Fibroblast of skin of back (primary cell): Measurements from ENCODE around the gene AKT1S1.
A peak's percentile ranks its signal among the peaks of the same experiment; 100 is the strongest.
"Not testable (repeated sequence)": the region's sequence is repeated elsewhere in the genome, so short reads cannot be mapped to it uniquely, and the experiment has no call there.

Source experiments
- DNase-seq: peaks from one replicate; pipeline ENCODE4 v3.0.0-alpha.2; 2013

Gene AKT1S1

DNA sequence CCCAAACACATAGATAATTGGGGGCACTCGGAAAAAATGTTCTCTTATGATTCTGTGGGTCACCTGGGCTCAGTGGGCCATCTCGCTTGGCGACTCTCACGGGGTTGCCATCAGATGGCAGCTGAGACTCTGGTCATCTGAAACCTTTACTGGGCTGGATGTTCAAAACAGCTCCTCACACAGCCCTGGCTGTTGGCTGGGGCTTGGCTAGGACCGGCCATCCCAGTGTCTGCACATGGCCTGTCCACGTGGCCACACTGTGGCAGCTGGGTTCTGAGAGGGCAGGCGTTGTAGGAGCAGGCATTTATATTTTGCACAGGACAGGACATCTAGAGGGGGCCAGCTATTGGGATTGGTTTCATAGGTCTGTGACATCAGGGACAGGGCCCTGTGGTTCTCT lies 43.6 kb downstream of the AKT1S1 start:
- DNase-seq = no peak

DNA sequence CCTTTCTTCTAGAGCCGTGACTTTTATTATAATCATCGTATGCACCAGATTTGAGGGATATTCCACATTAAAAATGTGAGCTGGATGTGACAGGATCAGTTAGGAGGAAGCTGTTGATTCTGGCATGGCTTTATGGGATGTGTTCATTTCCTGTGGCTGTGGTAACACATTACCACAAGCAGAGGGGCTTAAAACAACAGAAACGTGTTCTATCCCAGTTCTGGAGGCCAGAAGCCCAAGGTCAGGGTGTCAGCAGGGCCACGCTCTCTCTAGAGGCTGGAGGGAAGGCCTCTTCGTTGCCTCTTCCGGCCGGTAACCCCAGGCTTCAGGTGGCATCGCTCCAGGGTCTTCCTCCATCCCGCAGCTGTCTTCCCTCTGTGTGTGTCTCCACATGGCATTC lies 44.6 kb downstream of the AKT1S1 start:
- DNase-seq = peak; percentile 37

DNA sequence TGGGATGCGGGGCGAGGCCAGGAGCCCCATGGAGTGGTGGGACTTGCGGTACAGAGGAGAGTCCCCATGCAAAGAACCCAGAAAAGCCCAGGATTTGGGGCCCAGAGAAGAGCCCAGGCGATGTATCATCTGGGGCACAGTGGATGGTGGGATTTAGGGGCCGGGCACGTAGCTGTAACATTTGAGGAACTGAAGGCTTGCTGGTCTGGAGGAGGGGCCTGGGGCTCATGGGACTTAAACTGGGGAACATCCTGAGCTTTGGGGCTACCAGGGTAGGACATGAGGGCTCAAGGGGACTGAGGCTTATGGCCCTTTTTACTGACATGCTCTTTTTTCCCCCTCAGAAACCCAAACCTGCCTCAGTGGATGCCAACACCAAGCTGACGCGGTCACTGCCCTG lies 45.6 kb downstream of the AKT1S1 start:
- DNase-seq = no peak

DNA sequence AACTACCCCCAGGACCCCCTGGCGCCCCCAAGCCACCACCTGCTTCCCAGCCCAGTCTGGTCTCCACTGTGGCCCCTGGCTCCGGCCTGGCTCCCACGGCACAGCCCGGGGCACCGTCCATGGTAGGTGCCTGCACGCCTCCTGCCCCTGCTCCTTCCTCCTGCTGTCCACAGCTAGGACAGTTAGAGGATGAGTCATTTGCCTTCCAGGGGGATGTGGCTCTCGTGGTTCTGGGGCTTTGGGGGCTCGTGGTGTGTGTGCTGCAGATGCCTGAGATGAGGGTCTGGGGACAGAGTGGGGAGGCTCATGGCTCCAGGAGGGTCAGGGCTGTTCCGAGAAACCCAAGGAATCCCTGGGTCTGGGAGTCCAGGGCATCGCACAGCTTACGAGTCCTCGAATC lies 46.4 kb downstream of the AKT1S1 start:
- no peak for DNase-seq

DNA sequence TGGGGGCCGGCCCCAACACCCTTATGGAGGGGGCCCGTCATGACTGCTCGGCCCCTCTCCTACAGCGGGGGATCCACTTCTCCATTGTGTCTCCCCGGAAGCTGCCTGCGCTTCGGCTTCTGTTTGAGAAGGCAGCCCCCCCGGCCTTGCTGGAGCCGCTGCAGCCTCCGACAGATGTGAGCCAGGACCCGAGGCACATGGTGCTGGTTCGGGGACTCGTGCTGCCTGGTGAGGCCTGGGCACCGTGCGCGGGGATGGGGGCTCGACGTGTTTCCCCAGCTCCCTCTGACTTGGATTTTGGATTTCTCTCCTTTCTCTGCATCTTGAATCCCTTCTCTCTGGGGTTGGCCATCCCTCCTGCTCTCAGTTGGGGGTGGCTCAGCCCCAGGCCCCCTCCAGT lies 47.4 kb downstream of the AKT1S1 start:
- DNase-seq = no peak

DNA sequence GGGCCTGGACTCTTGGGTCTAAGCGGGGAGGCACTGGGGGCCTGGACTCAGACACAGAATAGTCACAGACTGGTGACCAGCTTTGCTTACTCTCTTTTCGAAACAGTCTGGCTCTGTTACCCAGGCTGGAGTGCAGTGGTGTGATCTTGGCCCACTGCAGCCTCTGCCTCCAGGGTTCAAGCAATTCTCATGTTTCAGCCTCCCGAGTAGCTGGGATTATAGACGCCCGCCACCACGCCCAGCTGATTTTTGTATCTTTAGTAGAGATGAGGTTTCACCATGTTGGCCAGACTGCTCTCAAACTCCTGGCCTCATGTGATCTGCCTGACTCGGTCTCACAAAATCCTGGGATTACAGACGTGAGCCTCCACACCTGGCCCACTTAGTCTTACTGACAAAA lies 48.0 kb downstream of the AKT1S1 start:
- DNase-seq = no peak

DNA sequence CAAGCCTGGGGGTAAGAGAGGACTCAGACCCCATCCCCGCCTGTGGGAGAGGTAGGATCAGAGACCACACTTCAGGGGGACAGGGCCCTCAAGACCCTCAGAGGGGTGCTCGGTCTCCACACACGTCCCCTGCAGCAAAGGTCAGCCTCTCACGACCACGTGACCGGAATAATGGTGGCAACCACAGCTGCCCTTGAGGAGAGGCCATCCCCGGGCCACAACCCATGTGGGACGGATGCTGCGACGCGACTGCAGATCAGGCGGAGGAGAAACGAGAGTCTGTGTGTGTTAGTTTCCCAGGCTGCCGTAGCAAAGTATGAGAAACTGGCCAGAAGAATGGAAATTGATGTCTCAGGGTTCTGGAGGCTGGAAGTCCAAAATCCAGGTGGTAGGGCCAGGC lies 50.1 kb downstream of the AKT1S1 start:
- no peak for DNase-seq

DNA sequence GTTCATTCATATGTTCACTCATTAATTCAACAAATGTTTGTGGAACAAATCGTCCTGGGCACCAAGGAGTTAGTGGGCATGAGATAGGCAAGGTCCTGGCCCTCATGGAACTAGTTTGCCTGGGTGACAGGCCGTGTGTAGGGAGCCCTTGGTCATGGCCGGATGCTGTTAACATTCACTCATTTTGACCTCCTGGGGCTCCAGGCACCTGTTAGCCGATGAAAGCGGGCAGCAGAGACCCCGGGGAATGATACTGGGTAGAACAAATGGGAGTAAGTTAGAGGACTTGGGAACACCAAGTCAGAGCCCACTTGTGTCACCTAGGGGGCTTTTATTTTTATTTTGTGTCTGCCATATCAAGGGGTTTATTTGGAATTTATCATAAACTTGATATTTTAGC lies 52.5 kb downstream of the AKT1S1 start:
- DNase-seq = no peak

DNA sequence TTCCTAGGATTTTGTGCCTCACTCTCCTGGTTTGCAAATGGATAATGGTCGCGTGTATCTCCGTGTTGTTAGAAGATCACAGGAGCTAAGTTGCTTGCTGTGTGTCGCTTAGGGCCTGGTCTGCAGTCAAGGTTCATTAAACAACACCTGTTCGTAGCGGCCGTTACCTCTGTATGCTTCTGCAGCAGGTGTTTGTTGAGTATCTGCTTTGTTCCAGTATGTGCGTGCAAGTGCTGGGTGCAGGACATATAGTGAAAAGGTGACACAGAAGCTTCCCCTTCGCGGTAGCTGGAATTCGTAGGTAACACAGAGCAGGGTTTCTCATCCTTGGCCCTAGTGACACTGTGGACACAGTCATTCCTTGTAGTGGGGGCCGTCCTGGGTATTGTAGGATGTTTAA lies 53.7 kb downstream of the AKT1S1 start:
- no peak for DNase-seq

DNA sequence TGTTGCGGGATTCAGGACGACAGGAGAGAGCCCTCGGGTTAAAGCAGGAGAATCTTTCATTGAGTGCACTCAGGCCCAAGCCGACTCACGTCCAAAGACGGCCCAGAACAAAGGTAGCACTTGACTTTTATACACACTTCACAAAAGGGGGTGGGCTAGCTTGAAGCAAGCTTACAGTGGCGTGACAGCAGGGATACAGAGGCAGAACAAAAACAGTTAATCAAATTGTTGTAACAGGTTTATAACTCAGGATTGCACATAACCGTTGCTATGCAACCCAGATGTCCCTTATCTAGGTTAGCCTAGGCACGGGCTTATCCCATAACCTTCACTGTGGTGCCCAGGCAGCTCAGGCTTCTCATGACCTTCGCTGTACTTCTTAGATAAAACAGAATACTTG lies 57.0 kb downstream of the AKT1S1 start:
- no peak for DNase-seq

DNA sequence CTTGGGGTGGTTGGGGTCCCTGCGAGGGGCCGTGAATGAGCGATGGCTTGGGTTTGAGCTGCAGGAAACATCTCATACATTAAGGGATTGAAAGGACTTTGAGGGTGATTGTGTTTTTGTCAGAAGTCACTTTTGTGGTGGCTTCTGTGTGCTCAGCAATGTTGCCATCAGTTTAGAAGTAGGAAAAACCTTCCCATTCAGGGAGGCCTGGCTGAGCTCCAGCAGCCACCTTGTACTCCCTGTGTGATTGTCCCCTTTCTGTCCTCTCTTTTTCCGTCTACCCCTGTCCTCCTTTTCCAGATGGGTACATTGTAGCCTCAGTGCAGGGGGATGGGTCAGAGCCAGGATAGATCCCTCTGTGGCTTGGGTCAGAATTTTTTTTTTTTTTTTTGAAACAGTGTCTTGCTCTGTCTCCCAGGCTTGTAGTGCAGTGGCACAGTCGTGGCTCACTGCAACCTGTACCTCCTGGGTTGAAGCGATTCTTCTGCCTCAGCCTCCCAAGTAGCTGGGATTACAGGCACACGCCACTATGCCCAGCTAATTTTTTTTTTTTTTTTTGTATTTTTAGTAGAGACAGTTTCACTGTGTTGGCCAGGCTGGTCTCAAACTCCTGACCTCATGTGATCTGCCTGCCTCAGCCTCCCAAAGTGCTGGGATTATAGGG lies 57.6 kb downstream of the AKT1S1 start:
- not testable (repeated sequence) for DNase-seq
